ENCODE results near the gene SPTBN4. TPM values are rescaled to one million over a fixed set of nuclear protein-coding genes. Genes with fewer than 3 reads are reported as not detected.
"Not testable (repeated sequence)": the region's sequence is repeated elsewhere in the genome, so short reads cannot be mapped to it uniquely, and the experiment has no call there.

SPTBN4 gene
- total RNA-seq, 2 donors from 2014 or later = 0.29 to 0.74 TPM

GRCh38 chr19:40423938-40424337 is 42.9 kb upstream of the SPTBN4 start:
- no peak for DNase-seq
- Histone ChIP-seq H3K9ac (ENCODE audit: low read depth in 2 of 2, low read length in 2 of 2) (no peak overlapping the region), H3K4me3 (peak overlapping the region; percentile 86), H3K27me3 (no peaks in the 10 kb centered on the region), H3K36me3 (no peaks in the 10 kb centered on the region), H3K4me1 (peaks cover 4% of the 10 kb centered on the region), H3K9me3 (no peaks in the 10 kb centered on the region), H3K27ac (peak overlapping the region; percentile 97)
- intact Hi-C loops (cut with DNase I) = no loop called here
- no peak for TF ChIP-seq CTCF (IDR thresholded peaks at IDR 0.05)

- no peak for TF ChIP-seq CTCF (IDR thresholded peaks at IDR 0.05)
- Histone ChIP-seq H3K27ac (peak overlapping the region; percentile 97), H3K36me3 (no peaks in the 10 kb centered on the region), H3K4me1 (peaks cover 4% of the 10 kb centered on the region), H3K4me3 (peak overlapping the region; percentile 86), H3K9ac (ENCODE audit: low read depth in 2 of 2, low read length in 2 of 2) (peak overlapping the region; percentile 91 to 97), H3K27me3 (no peaks in the 10 kb centered on the region), H3K9me3 (no peaks in the 10 kb centered on the region)
- intact Hi-C loops (cut with DNase I) = no loop called here
- peak; percentile 75 for DNase-seq
Measured at GRCh38 chr19:40424637-40425449, 42.0 kb upstream of the SPTBN4 start.

- Histone ChIP-seq H3K4me1 (peaks cover 4% of the 10 kb centered on the region), H3K27ac (peak within 1 kb of the TSS; percentile 97), H3K36me3 (no peaks in the 10 kb centered on the region), H3K9ac (ENCODE audit: low read depth in 2 of 2, low read length in 2 of 2) (peak within 1 kb of the TSS; percentile 91 to 97), H3K9me3 (no peaks in the 10 kb centered on the region), H3K4me3 (peak within 1 kb of the TSS; percentile 86), H3K27me3 (no peaks in the 10 kb centered on the region)
- DNase-seq = peak; percentile 100
- intact Hi-C loops (cut with DNase I) = no loop called here
- TF ChIP-seq CTCF (IDR thresholded peaks at IDR 0.05) = peak; percentile 74
Measured at GRCh38 chr19:40425450-40426287, 41.1 kb upstream of the SPTBN4 start, which contains the start of gene SERTAD1. SERTAD1 (minus strand) TSS chr19:40425992; CDS start chr19:40423546, 2,446 bp downstream.

- DNase-seq; H3K27me3 ChIP-seq; H3K9ac ChIP-seq (ENCODE audit: low read depth in 2 of 2, low read length in 2 of 2); H3K36me3 ChIP-seq; H3K4me1 ChIP-seq; H3K4me3 ChIP-seq; intact Hi-C loops (cut with DNase I); H3K9me3 ChIP-seq; H3K27ac ChIP-seq: not testable (repeated sequence)
Measured at GRCh38 chr19:40428197-40428596, 38.6 kb upstream of the SPTBN4 start.

- H3K4me3 ChIP-seq; H3K36me3 ChIP-seq; intact Hi-C loops (cut with DNase I); H3K4me1 ChIP-seq; H3K9me3 ChIP-seq; H3K27me3 ChIP-seq; H3K9ac ChIP-seq (ENCODE audit: low read depth in 2 of 2, low read length in 2 of 2); H3K27ac ChIP-seq; DNase-seq: not testable (repeated sequence)
Measured at GRCh38 chr19:40430242-40430641, 36.6 kb upstream of the SPTBN4 start.

- H3K4me3 ChIP-seq = no peak overlapping the region
- no peak overlapping the region for H3K27ac ChIP-seq
- TF ChIP-seq CTCF (IDR thresholded peaks at IDR 0.05) = no peak
- intact Hi-C loops (cut with DNase I) = no loop called here
- H3K4me1 ChIP-seq = peaks cover 3% of the 10 kb centered on the region
- no peak for DNase-seq
- H3K9ac ChIP-seq (ENCODE audit: low read depth in 2 of 2, low read length in 2 of 2) = no peak overlapping the region
- H3K27me3 ChIP-seq = no peaks in the 10 kb centered on the region
- H3K36me3 ChIP-seq = no peaks in the 10 kb centered on the region
- no peaks in the 10 kb centered on the region for H3K9me3 ChIP-seq
Measured at GRCh38 chr19:40431698-40432097, 35.1 kb upstream of the SPTBN4 start.

- H3K4me1 ChIP-seq; H3K36me3 ChIP-seq; H3K9me3 ChIP-seq; H3K27me3 ChIP-seq; H3K4me3 ChIP-seq; intact Hi-C loops (cut with DNase I); DNase-seq: not testable (repeated sequence)
- Histone ChIP-seq H3K27ac (peak overlapping the region; percentile 94), H3K9ac (ENCODE audit: low read depth in 2 of 2, low read length in 2 of 2) (peak overlapping the region; percentile 83 to 97)
Measured at GRCh38 chr19:40432760-40433159, 34.0 kb upstream of the SPTBN4 start.
